Gastrocnemius medialis (tissue), 4 donors: ENCODE data around the gene ATG10. TPM values are rescaled to one million over a fixed set of nuclear protein-coding genes. Genes with fewer than 3 reads are reported as not detected.
A peak's percentile ranks its signal among the peaks of the same experiment; 100 is the strongest.

Experiments
- ATAC-seq, 2 donors: fragments of 150-250 bp; one replicate each; pipeline ENCODE4 v1.9.1; 2016
- DNase-seq, 2 donors: peaks; one replicate each; pipeline ENCODE4 v3.0.0-alpha.2; 2019
- H3K27ac ChIP-seq, 4 donors: fragments of 200-600 bp; sonication (generic); 1 replicate in 1 of 4; 2 replicates in 3 of 4; pipeline ENCODE4 v1.5.1; 2016 to 2018; ENCODE audit warnings: mild to moderate bottlenecking in 2 of 4, moderate library complexity in 1 of 4
- H3K27me3 ChIP-seq, 3 donors: fragments of 200-600 bp; sonication (generic) in 2 of 3; 1 replicate in 1 of 3; 2 replicates in 2 of 3; pipeline versions ENCODE4 v1.5.1 to v1.6.0; 2016 to 2019; ENCODE audit warnings: mild to moderate bottlenecking in 1 of 3, moderate library complexity in 1 of 3
- H3K36me3 ChIP-seq, 2 donors: fragments of 200-600 bp; sonication (generic) in 1 of 2; one replicate each; pipeline ENCODE4 v1.5.1; 2017 to 2018
- H3K4me1 ChIP-seq, 2 donors: fragments of 200-600 bp; sonication (generic) in 1 of 2; one replicate each; pipeline ENCODE4 v1.5.1; 2016 to 2017; ENCODE audit warnings: mild to moderate bottlenecking in 2 of 2
- H3K4me3 ChIP-seq, 4 donors: fragments of 200-600 bp; sonication (generic) in 3 of 4; 1 replicate in 1 of 4; 2 replicates in 3 of 4; pipeline ENCODE4 v1.5.1; 2016 to 2019; ENCODE audit warnings: mild to moderate bottlenecking in 2 of 4
- H3K9me3 ChIP-seq, 3 donors: fragments of 200-600 bp; sonication (generic) in 2 of 3; 1 replicate in 1 of 3; 2 replicates in 2 of 3; pipeline ENCODE4 v1.5.1; 2016 to 2019
- CTCF ChIP-seq, 5 experiments: fragments of 450-650 bp in 3 of 5; fragments of 200-600 bp in 2 of 5; sonication (generic) in 2 of 5; IDR thresholded peaks in 4 of 5; conservative IDR thresholded peaks in 1 of 5; 1 replicate in 4 of 5; 2 replicates in 1 of 5; pipeline ENCODE4 v1.5.1; 2016 to 2019; ENCODE audit warnings: antibody characterized with exemption in 5 of 5, mild to moderate bottlenecking in 3 of 5, moderate library complexity in 3 of 5
- POLR2A ChIP-seq, 2 donors: fragments of 450-650 bp; IDR thresholded peaks; one replicate each; pipeline ENCODE4 v1.6.1; 2017; ENCODE audit warnings: antibody characterized with exemption in 2 of 2, mild to moderate bottlenecking in 2 of 2, moderate library complexity in 2 of 2
- in situ Hi-C, 4 donors: fragments of 200-750 bp; cut with MboI; loops; one replicate each; pipeline versions ENCODE4 v1.15.0 to v1.8.0; 2017; ENCODE audit warnings: low sequenced_read_pairs in 4 of 4
- intact Hi-C: fragments of 100-400 bp; cut with DNase I; formaldehyde crosslinking; loops from one replicate; pipeline ENCODE4 v1.15.1; 2023; ENCODE audit warnings: low total_unique reads
- total RNA-seq, 4 donors: library from RNA; depleted of rRNA; stranded (reverse); fragments of >200 nt; gene quantifications; one replicate each; pipeline versions ENCODE4 v1.1.0 to v1.2.3, GENCODE V29; 2016

Gene ATG10
- total RNA-seq, 4 donors from 2014 or later = 2.9 to 8.5 (median 6.0) TPM

DNA sequence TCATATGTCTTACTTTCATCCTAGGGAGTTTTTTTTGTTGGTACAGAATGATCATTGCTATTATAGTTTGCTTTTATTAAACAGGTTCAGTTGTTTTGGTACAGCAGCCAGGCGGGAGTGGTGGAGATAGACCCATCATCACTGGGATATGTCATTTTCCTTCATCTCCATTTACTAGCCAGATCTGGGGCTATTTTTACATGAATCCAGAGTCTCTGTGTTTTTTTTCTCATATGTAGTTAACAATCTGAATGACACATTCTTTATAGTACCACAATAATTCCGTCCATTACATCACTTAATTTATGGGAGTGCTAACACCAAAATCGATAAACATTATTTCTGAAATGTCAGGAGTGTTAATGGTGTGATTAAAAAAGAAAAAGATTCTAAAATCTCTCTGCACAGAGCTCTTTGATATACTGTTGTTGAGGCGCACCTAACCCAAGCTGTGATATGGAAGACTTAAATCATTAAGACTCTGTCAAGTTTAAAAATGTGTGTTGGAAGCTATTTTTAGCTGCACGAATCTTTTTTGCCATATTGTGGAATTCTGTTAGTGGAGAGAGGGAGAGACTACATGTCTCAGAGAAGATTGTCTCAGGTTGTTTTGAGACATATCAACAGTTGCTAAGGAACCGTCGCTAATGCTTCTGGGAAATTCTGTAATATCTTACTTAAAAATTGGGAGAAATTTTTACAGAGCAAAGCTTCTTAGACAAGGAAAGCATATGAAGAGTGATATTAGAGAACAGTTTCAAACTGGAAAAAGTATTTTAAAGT lies 246.7 kb downstream of the ATG10 start:
- Histone ChIP-seq H3K4me3 (no peak overlapping the region), H3K4me1 (no peaks in the 10 kb centered on the region), H3K9me3 (no peaks in the 10 kb centered on the region), H3K27me3 (no peaks in the 10 kb centered on the region), H3K27ac (no peak overlapping the region), H3K36me3 (no peaks in the 10 kb centered on the region)
- ATAC-seq (no peak), DNase-seq (no peak)
- in situ Hi-C loops (no loop called here), intact Hi-C loops (no loop called here)
- TF ChIP-seq POLR2A (IDR thresholded peaks at IDR 0.05) (no peak), CTCF (IDR thresholded peaks at IDR 0.05 in 4 of 5, conservative IDR thresholded peaks at IDR 0.05 in 1 of 5) (no peak)

- Histone ChIP-seq H3K27me3 (no peaks in the 10 kb centered on the region), H3K27ac (no peak overlapping the region), H3K4me1 (no peaks in the 10 kb centered on the region), H3K9me3 (no peaks in the 10 kb centered on the region), H3K4me3 (no peak overlapping the region), H3K36me3 (no peaks in the 10 kb centered on the region)
- no peak for DNase-seq
- TF ChIP-seq POLR2A (IDR thresholded peaks at IDR 0.05) (no peak), CTCF (IDR thresholded peaks at IDR 0.05 in 4 of 5, conservative IDR thresholded peaks at IDR 0.05 in 1 of 5) (no peak)
- no peak for ATAC-seq
- intact Hi-C loops = no loop called here
- in situ Hi-C loops = loop anchor here in 1 of 4 donors (10.0 kb wide), 1 partner anchor 716 kb away; no protein-coding TSS in a partner anchor
These were observed 249.2 kb downstream of the ATG10 start for GRCh38 chr5:82221020-82221419.

- Histone ChIP-seq H3K27ac (no peak overlapping the region), H3K4me3 (no peak overlapping the region), H3K9me3 (no peaks in the 10 kb centered on the region), H3K4me1 (no peaks in the 10 kb centered on the region), H3K36me3 (no peaks in the 10 kb centered on the region), H3K27me3 (no peaks in the 10 kb centered on the region)
- intact Hi-C loops (no loop called here), in situ Hi-C loops (loop anchor here in 1 of 4 donors (10.0 kb wide), 1 partner anchor 718 kb away; no protein-coding TSS in a partner anchor)
- no peak for TF ChIP-seq CTCF (IDR thresholded peaks at IDR 0.05 in 4 of 5, conservative IDR thresholded peaks at IDR 0.05 in 1 of 5)
- ATAC-seq = peak in 1 of 2 donors; percentile 36
- DNase-seq = no peak
These were observed 251.1 kb downstream of the ATG10 start for GRCh38 chr5:82222597-82223574.

DNA sequence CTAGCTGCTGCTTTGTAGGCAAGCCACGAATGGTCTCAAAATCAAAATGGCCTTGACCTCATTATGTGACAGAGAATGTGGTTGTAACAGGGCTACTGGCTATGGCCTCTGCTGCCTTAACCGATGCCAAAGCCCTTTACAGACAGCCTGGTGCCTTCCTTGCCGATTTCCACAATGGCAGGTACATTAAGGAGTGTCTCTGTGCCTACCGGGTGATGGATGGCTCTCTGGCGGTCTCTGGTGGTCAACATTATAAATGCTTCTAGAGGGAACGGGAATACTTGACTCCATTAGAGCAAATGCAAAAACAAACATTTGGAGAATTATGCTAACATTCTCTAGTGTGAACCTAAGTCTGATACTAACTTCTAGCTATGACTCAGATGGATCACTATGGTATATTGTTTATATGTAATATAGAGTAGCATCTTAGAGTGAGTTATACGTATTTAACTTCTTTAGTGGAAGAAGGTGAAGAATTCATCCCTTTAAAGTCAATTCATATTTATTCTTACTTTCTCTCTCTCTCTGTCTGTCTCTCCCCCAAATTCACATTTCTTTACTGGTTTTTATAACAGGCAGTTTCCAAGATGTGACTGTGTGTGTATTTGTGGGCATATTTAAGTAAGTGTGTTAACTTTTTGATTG lies 253.8 kb downstream of the ATG10 start:
- Histone ChIP-seq H3K4me1 (no peaks in the 10 kb centered on the region), H3K4me3 (no peak overlapping the region), H3K36me3 (no peaks in the 10 kb centered on the region), H3K27me3 (no peaks in the 10 kb centered on the region), H3K9me3 (no peaks in the 10 kb centered on the region), H3K27ac (no peak overlapping the region)
- TF ChIP-seq CTCF (IDR thresholded peaks at IDR 0.05 in 4 of 5, conservative IDR thresholded peaks at IDR 0.05 in 1 of 5) (peak; percentile 70 to 86 (median 82)), POLR2A (IDR thresholded peaks at IDR 0.05) (no peak)
- peak; percentile 67 to 95 for ATAC-seq
- in situ Hi-C loops = loop anchor here in 1 of 4 donors (10.0 kb wide), 1 partner anchor 721 kb away; no protein-coding TSS in a partner anchor
- intact Hi-C loops = loop anchor here (1.0 to 5.0 kb wide), 3 partner anchors 51 to 800 kb away; no protein-coding TSS in a partner anchor
- peak; percentile 33 to 50 for DNase-seq
